Neutrophil (primary cell): ENCODE data around the gene ARL11.

Experiments used
- H3K27ac ChIP-seq: fragments of 200-600 bp; sonication (generic); 2 replicates; pipeline ENCODE4 v1.5.1; 2016; ENCODE audit warnings: mild to moderate bottlenecking, moderate library complexity
- H3K27me3 ChIP-seq: fragments of 200-600 bp; sonication (generic); 2 replicates; pipeline ENCODE4 v1.6.0; 2016; ENCODE audit warnings: mild to moderate bottlenecking
- H3K36me3 ChIP-seq: fragments of 200-600 bp; sonication (generic); 2 replicates; pipeline ENCODE4 v1.5.1; 2017
- H3K4me1 ChIP-seq, 2 experiments: fragments of 200-600 bp in 1 of 2; sonication (generic) in 1 of 2; 1 replicate in 1 of 2; 2 replicates in 1 of 2; pipeline versions ENCODE4 v1.5.1 to v1.6.1; 2013 to 2016; ENCODE audit warnings: low read depth in 1 of 2, low read length in 1 of 2, mild to moderate bottlenecking in 1 of 2, moderate library complexity in 1 of 2; ENCODE audit not compliant: control insufficient read depth in 1 of 2, insufficient read depth in 1 of 2
- H3K4me3 ChIP-seq, 2 experiments: fragments of 200-600 bp in 1 of 2; sonication (generic) in 1 of 2; 1 replicate in 1 of 2; 2 replicates in 1 of 2; pipeline ENCODE4 v1.5.1; 2013 to 2016; ENCODE audit warnings: low read depth in 1 of 2, low read length in 1 of 2, mild to moderate bottlenecking in 1 of 2, moderate library complexity in 1 of 2
- H3K9me3 ChIP-seq: fragments of 200-600 bp; sonication (generic); 2 replicates; pipeline ENCODE4 v1.5.1; 2016
- CTCF ChIP-seq: fragments of 200-600 bp; sonication (generic); IDR thresholded peaks from 2 replicates; pipeline ENCODE4 v1.5.1; 2016; ENCODE audit warnings: antibody characterized with exemption

The ARL11 gene

GRCh38 chr13:49681842-49682435, 53.6 kb downstream of the ARL11 start:
- no peak overlapping the region for H3K27ac ChIP-seq
- H3K4me1 ChIP-seq = no peaks in the 10 kb centered on the region
- H3K36me3 ChIP-seq = no peaks in the 10 kb centered on the region
- no peaks in the 10 kb centered on the region for H3K27me3 ChIP-seq
- H3K9me3 ChIP-seq = no peaks in the 10 kb centered on the region
- no peak overlapping the region for H3K4me3 ChIP-seq
- no peak for TF ChIP-seq CTCF
